Measurements from ENCODE around the gene PPP1R7.

The PPP1R7 gene

GRCh38 chr2:241204490-241204889 lies 54.2 kb downstream of the PPP1R7 start:
- H3K4me3 ChIP-seq (ENCODE audit: low read length) = no peak overlapping the region
- DNase-seq (ENCODE audit: low read depth) = no peak
- TF ChIP-seq CTCF (conservative IDR thresholded peaks at IDR 0.05; ENCODE audit: low read length) = no peak

- no peak for TF ChIP-seq CTCF (conservative IDR thresholded peaks at IDR 0.05; ENCODE audit: low read length)
- no peak for DNase-seq (ENCODE audit: low read depth)
- no peak overlapping the region for H3K4me3 ChIP-seq (ENCODE audit: low read length)
Observed at GRCh38 chr2:241205086-241205485, 54.8 kb downstream of the PPP1R7 start.

- H3K4me3 ChIP-seq (ENCODE audit: low read length) = no peak overlapping the region
- no peak for DNase-seq (ENCODE audit: low read depth)
- no peak for TF ChIP-seq CTCF (conservative IDR thresholded peaks at IDR 0.05; ENCODE audit: low read length)
Observed at GRCh38 chr2:241207151-241207550, 56.9 kb downstream of the PPP1R7 start.

GRCh38 chr2:241207641-241208040 lies 57.4 kb downstream of the PPP1R7 start:
- TF ChIP-seq CTCF (conservative IDR thresholded peaks at IDR 0.05; ENCODE audit: low read length) = no peak
- no peak for DNase-seq (ENCODE audit: low read depth)
- no peak overlapping the region for H3K4me3 ChIP-seq (ENCODE audit: low read length)

GRCh38 chr2:241208058-241208457 lies 57.8 kb downstream of the PPP1R7 start:
- DNase-seq (ENCODE audit: low read depth) = no peak
- TF ChIP-seq CTCF (conservative IDR thresholded peaks at IDR 0.05; ENCODE audit: low read length) = no peak

GRCh38 chr2:241209271-241209670 lies 59.0 kb downstream of the PPP1R7 start:
- no peak for TF ChIP-seq CTCF (conservative IDR thresholded peaks at IDR 0.05; ENCODE audit: low read length)
- H3K4me3 ChIP-seq (ENCODE audit: low read length) = no peak overlapping the region
- DNase-seq (ENCODE audit: low read depth) = no peak

More at GRCh38 chr2:241208058-241208457, 57.8 kb downstream of the PPP1R7 start:
- no peak overlapping the region for H3K4me3 ChIP-seq (ENCODE audit: low read length)

GRCh38 chr2:241211276-241211675 lies 61.0 kb downstream of the PPP1R7 start:
- no peak overlapping the region for H3K4me3 ChIP-seq (ENCODE audit: low read length)
- no peak for TF ChIP-seq CTCF (conservative IDR thresholded peaks at IDR 0.05; ENCODE audit: low read length)
- no peak for DNase-seq (ENCODE audit: low read depth)
